HL-60 (cell line): ENCODE measurements around the gene BATF3.

Source experiments
- DNase-seq, 2 experiments: peaks; one replicate each; pipeline ENCODE4 v3.0.0-alpha.2; 2010 to 2020; ENCODE audit warnings: low read depth in 1 of 2, low spot score in 1 of 2
- H3K27ac ChIP-seq: fragments of 250-450 bp; sonication (Bioruptor Pico); replicated peaks from 2 replicates; pipeline ENCODE4 v1.5.1; 2020; ENCODE audit warnings: mild to moderate bottlenecking, moderate library complexity
- H3K27me3 ChIP-seq: fragments of 250-450 bp; sonication (Bioruptor Pico); 2 replicates; pipeline ENCODE4 v1.5.1; 2021; ENCODE audit warnings: mild to moderate bottlenecking, moderate library complexity; ENCODE audit not compliant: insufficient read depth, poor library complexity, severe bottlenecking
- H3K4me3 ChIP-seq: replicated peaks from 2 replicates; pipeline ENCODE4 v1.5.1; 2011; ENCODE audit warnings: mild to moderate bottlenecking, control low read depth, low read length; ENCODE audit not compliant: insufficient read depth
- CTCF ChIP-seq: IDR thresholded peaks from one replicate; pipeline ENCODE4 v1.5.1; 2011; ENCODE audit warnings: low read length, control low read depth, inconsistent platforms; ENCODE audit not compliant: insufficient read depth
- GABPA ChIP-seq: IDR thresholded peaks from 2 replicates; pipeline ENCODE4 v1.6.1; 2012; ENCODE audit warnings: low read depth
- POLR2AphosphoS5 ChIP-seq: IDR thresholded peaks from 2 replicates; pipeline ENCODE4 v1.6.1; 2012; ENCODE audit warnings: low read depth
- REST ChIP-seq: IDR thresholded peaks from 2 replicates; pipeline ENCODE4 v1.6.1; 2012; ENCODE audit warnings: low read depth; ENCODE audit not compliant: insufficient replicate concordance
- SPI1 ChIP-seq: IDR thresholded peaks from 2 replicates; pipeline ENCODE4 v1.6.1; 2012; ENCODE audit warnings: low read depth, mild to moderate bottlenecking, borderline replicate concordance

Gene BATF3

GRCh38 chr1:212689196-212689725 lies 10.4 kb downstream of the BATF3 start:
- no peaks in the 10 kb centered on the region for H3K27me3 ChIP-seq
- no peak overlapping the region for H3K4me3 ChIP-seq
- no peak overlapping the region for H3K27ac ChIP-seq
- TF ChIP-seq CTCF (no peak), SPI1 (no peak), POLR2AphosphoS5 (no peak), GABPA (no peak), REST (no peak)
- DNase-seq, result no peak

GRCh38 chr1:212688341-212689047 lies 11.1 kb downstream of the BATF3 start:
- no peak for DNase-seq
- Histone ChIP-seq H3K4me3 (no peak overlapping the region), H3K27ac (no peak overlapping the region), H3K27me3 (no peaks in the 10 kb centered on the region)
- TF ChIP-seq POLR2AphosphoS5 (no peak), GABPA (no peak), CTCF (no peak), SPI1 (no peak), REST (no peak)

GRCh38 chr1:212687811-212688210 lies 11.8 kb downstream of the BATF3 start:
- H3K4me3 ChIP-seq, result no peak overlapping the region
- TF ChIP-seq REST (no peak), POLR2AphosphoS5 (no peak), SPI1 (no peak), CTCF (no peak), GABPA (no peak)
- H3K27me3 ChIP-seq, result no peaks in the 10 kb centered on the region
- no peak for DNase-seq
- H3K27ac ChIP-seq, result no peak overlapping the region
